ENCODE data around the gene HS6ST1.
"Not testable (repeated sequence)": the region's sequence is repeated elsewhere in the genome, so short reads cannot be mapped to it uniquely, and the experiment has no call there.

HS6ST1 gene

GRCh38 chr2:128269990-128270671, 48.5 kb downstream of the HS6ST1 start:
- Histone ChIP-seq H3K27me3 (ENCODE audit: control insufficient read depth, insufficient read depth, low read length) (no peaks in the 10 kb centered on the region), H3K9me3 (ENCODE audit: control insufficient read depth, low read length) (no peaks in the 10 kb centered on the region), H3K4me3 (ENCODE audit: low read depth, low read length) (no peak overlapping the region), H3K4me2 (ENCODE audit: low read length) (no peak overlapping the region), H2AFZ (no peak overlapping the region), H3K4me1 (peaks cover 10% of the 10 kb centered on the region), H3K36me3 (ENCODE audit: control insufficient read depth, insufficient read depth, low read length) (no peaks in the 10 kb centered on the region), H3K27ac (no peak overlapping the region), H3K9ac (no peak overlapping the region), H3K79me2 (peaks cover 26% of the 10 kb centered on the region)
- TF ChIP-seq CTCF (IDR thresholded peaks at IDR 0.05): no peak

- no peaks in the 10 kb centered on the region for H3K27me3 ChIP-seq (ENCODE audit: control insufficient read depth, insufficient read depth, low read length)
- H3K9me3 ChIP-seq (ENCODE audit: control insufficient read depth, low read length): no peaks in the 10 kb centered on the region
- peaks cover 26% of the 10 kb centered on the region for H3K79me2 ChIP-seq
- no peak overlapping the region for H3K9ac ChIP-seq
- peaks cover 10% of the 10 kb centered on the region for H3K4me1 ChIP-seq
- no peaks in the 10 kb centered on the region for H3K36me3 ChIP-seq (ENCODE audit: control insufficient read depth, insufficient read depth, low read length)
- H2AFZ ChIP-seq: no peak overlapping the region
- no peak overlapping the region for H3K27ac ChIP-seq
- H3K4me3 ChIP-seq (ENCODE audit: low read depth, low read length): no peak overlapping the region
- H3K4me2 ChIP-seq (ENCODE audit: low read length): no peak overlapping the region
- no peak for TF ChIP-seq CTCF (IDR thresholded peaks at IDR 0.05)
These were observed 49.3 kb downstream of the HS6ST1 start for GRCh38 chr2:128269063-128269989.

GRCh38 chr2:128268611-128269010, 50.1 kb downstream of the HS6ST1 start:
- not testable (repeated sequence) for H2AFZ ChIP-seq
- H3K79me2 ChIP-seq: peaks cover 26% of the 10 kb centered on the region

GRCh38 chr2:128268145-128268544, 50.5 kb downstream of the HS6ST1 start:
- H3K4me2 ChIP-seq (ENCODE audit: low read length); H3K4me3 ChIP-seq (ENCODE audit: low read depth, low read length); H3K27me3 ChIP-seq (ENCODE audit: control insufficient read depth, insufficient read depth, low read length); H3K4me1 ChIP-seq; H2AFZ ChIP-seq; H3K36me3 ChIP-seq (ENCODE audit: control insufficient read depth, insufficient read depth, low read length); H3K27ac ChIP-seq; H3K9ac ChIP-seq; H3K9me3 ChIP-seq (ENCODE audit: control insufficient read depth, low read length): not testable (repeated sequence)
- H3K79me2 ChIP-seq: peaks cover 26% of the 10 kb centered on the region

More at GRCh38 chr2:128268611-128269010, 50.1 kb downstream of the HS6ST1 start:
- H3K9ac ChIP-seq; H3K36me3 ChIP-seq (ENCODE audit: control insufficient read depth, insufficient read depth, low read length); H3K4me2 ChIP-seq (ENCODE audit: low read length); H3K27ac ChIP-seq; H3K4me3 ChIP-seq (ENCODE audit: low read depth, low read length); H3K27me3 ChIP-seq (ENCODE audit: control insufficient read depth, insufficient read depth, low read length); H3K9me3 ChIP-seq (ENCODE audit: control insufficient read depth, low read length): not testable (repeated sequence)
- peaks cover 10% of the 10 kb centered on the region for H3K4me1 ChIP-seq

GRCh38 chr2:128267649-128268048, 51.0 kb downstream of the HS6ST1 start:
- not testable (repeated sequence) for H3K27ac ChIP-seq; H3K4me1 ChIP-seq; H3K36me3 ChIP-seq (ENCODE audit: control insufficient read depth, insufficient read depth, low read length); H2AFZ ChIP-seq; H3K4me3 ChIP-seq (ENCODE audit: low read depth, low read length); H3K27me3 ChIP-seq (ENCODE audit: control insufficient read depth, insufficient read depth, low read length); H3K4me2 ChIP-seq (ENCODE audit: low read length); H3K9ac ChIP-seq; H3K9me3 ChIP-seq (ENCODE audit: control insufficient read depth, low read length)
- peaks cover 25% of the 10 kb centered on the region for H3K79me2 ChIP-seq

- H3K9me3 ChIP-seq (ENCODE audit: control insufficient read depth, low read length); H3K27me3 ChIP-seq (ENCODE audit: control insufficient read depth, insufficient read depth, low read length); H3K9ac ChIP-seq; H3K36me3 ChIP-seq (ENCODE audit: control insufficient read depth, insufficient read depth, low read length); H3K4me1 ChIP-seq; H3K27ac ChIP-seq; H3K4me2 ChIP-seq (ENCODE audit: low read length); H3K4me3 ChIP-seq (ENCODE audit: low read depth, low read length); H2AFZ ChIP-seq: not testable (repeated sequence)
- peaks cover 20% of the 10 kb centered on the region for H3K79me2 ChIP-seq
These were observed 51.5 kb downstream of the HS6ST1 start for GRCh38 chr2:128267197-128267596.

GRCh38 chr2:128266463-128266862, 52.2 kb downstream of the HS6ST1 start:
- not testable (repeated sequence) for H3K27ac ChIP-seq; H3K4me3 ChIP-seq (ENCODE audit: low read depth, low read length); H3K4me1 ChIP-seq; H3K27me3 ChIP-seq (ENCODE audit: control insufficient read depth, insufficient read depth, low read length); H3K9me3 ChIP-seq (ENCODE audit: control insufficient read depth, low read length); H3K4me2 ChIP-seq (ENCODE audit: low read length); H2AFZ ChIP-seq; H3K9ac ChIP-seq; H3K36me3 ChIP-seq (ENCODE audit: control insufficient read depth, insufficient read depth, low read length)
- peaks cover 15% of the 10 kb centered on the region for H3K79me2 ChIP-seq

- not testable (repeated sequence) for H3K9ac ChIP-seq; H3K4me1 ChIP-seq; H3K27me3 ChIP-seq (ENCODE audit: control insufficient read depth, insufficient read depth, low read length); H2AFZ ChIP-seq; H3K27ac ChIP-seq; H3K9me3 ChIP-seq (ENCODE audit: control insufficient read depth, low read length); H3K36me3 ChIP-seq (ENCODE audit: control insufficient read depth, insufficient read depth, low read length); H3K4me2 ChIP-seq (ENCODE audit: low read length); H3K4me3 ChIP-seq (ENCODE audit: low read depth, low read length); H3K79me2 ChIP-seq
These were observed 53.1 kb downstream of the HS6ST1 start for GRCh38 chr2:128265608-128265993.
